ENCODE measurements around the gene CMTM8. TPM values are rescaled to one million over a fixed set of nuclear protein-coding genes. Genes with fewer than 3 reads are reported as not detected.

CMTM8 gene
- total RNA-seq, 2 experiments from 2014 or later, result 6.1 to 7.5 TPM

GRCh38 chr3:32325927-32326326 is 87.4 kb downstream of the CMTM8 start:
- no peak overlapping the region for H3K27ac Mint-ChIP-seq
- no peaks in the 10 kb centered on the region for H3K36me3 ChIP-seq (ENCODE audit: insufficient read depth, low read length)
- no peak overlapping the region for H3K4me3 Mint-ChIP-seq
- ATAC-seq (ENCODE audit: poor library complexity) (no peak), DNase-seq (no peak)
- no peaks in the 10 kb centered on the region for H3K4me1 ChIP-seq (ENCODE audit: insufficient read depth, low read length)
- no peaks in the 10 kb centered on the region for H3K36me3 Mint-ChIP-seq (ENCODE audit: low read depth)
- no peaks in the 10 kb centered on the region for H3K9me3 Mint-ChIP-seq
- H3K4me1 Mint-ChIP-seq (ENCODE audit: low read depth), result peaks cover 26% of the 10 kb centered on the region
- ChIA-PET POLR2A (interaction anchor here (0.6 kb wide), 1 partner anchor 23 kb away, joined by 3 read pairs; no protein-coding TSS in a partner anchor), CTCF (interaction anchor here (1.6 kb wide), 1 partner anchor 8 kb away, joined by 5 read pairs; no protein-coding TSS in a partner anchor)
- H3K9me3 ChIP-seq (ENCODE audit: control insufficient read depth in 1 of 2, insufficient read depth in 1 of 2, low read length in 2 of 2), result no peaks in the 10 kb centered on the region
- H3K27me3 ChIP-seq (ENCODE audit: control insufficient read depth in 1 of 2, insufficient read depth in 2 of 2, low read length in 2 of 2), result no peaks in the 10 kb centered on the region
- no peak overlapping the region for H3K27ac ChIP-seq (ENCODE audit: low read depth in 1 of 2, low read length in 2 of 2)
- no peak for TF ChIP-seq CTCF (IDR thresholded peaks at IDR 0.05)
- H3K4me3 ChIP-seq (ENCODE audit: low read length), result no peak overlapping the region
- H3K27me3 Mint-ChIP-seq, result no peaks in the 10 kb centered on the region
- intact Hi-C loops (cut with DNase I, micrococcal nuclease), result no loop called here

- DNase-seq (no peak), ATAC-seq (ENCODE audit: poor library complexity) (no peak)
- CTCF ChIA-PET, result interaction anchor here (1.2 kb wide), 1 partner anchor 38 kb away, joined by 3 read pairs; no protein-coding TSS in a partner anchor
- Histone ChIP-seq H3K4me1 (ENCODE audit: insufficient read depth, low read length) (no peaks in the 10 kb centered on the region), H3K27ac (ENCODE audit: low read depth in 1 of 2, low read length in 2 of 2) (no peak overlapping the region), H3K27me3 (ENCODE audit: control insufficient read depth in 1 of 2, insufficient read depth in 2 of 2, low read length in 2 of 2) (no peaks in the 10 kb centered on the region), H3K36me3 (ENCODE audit: insufficient read depth, low read length) (no peaks in the 10 kb centered on the region), H3K9me3 (ENCODE audit: control insufficient read depth in 1 of 2, insufficient read depth in 1 of 2, low read length in 2 of 2) (no peaks in the 10 kb centered on the region), H3K4me3 (ENCODE audit: low read length) (no peak overlapping the region)
- Mint-ChIP-seq H3K27me3 (no peaks in the 10 kb centered on the region), H3K36me3 (ENCODE audit: low read depth) (no peaks in the 10 kb centered on the region), H3K4me1 (ENCODE audit: low read depth) (peaks cover 27% of the 10 kb centered on the region), H3K4me3 (no peak overlapping the region), H3K9me3 (no peaks in the 10 kb centered on the region), H3K27ac (no peak overlapping the region)
- intact Hi-C loops (cut with DNase I, micrococcal nuclease), result no loop called here
- no peak for TF ChIP-seq CTCF (IDR thresholded peaks at IDR 0.05)
- POLR2A ChIA-PET, result no interaction called here
Measured at GRCh38 chr3:32326795-32327194, 88.3 kb downstream of the CMTM8 start.

- intact Hi-C loops (cut with DNase I, micrococcal nuclease), result loop anchor here (1.0 to 5.0 kb wide), 3 partner anchors 38 to 317 kb away; no protein-coding TSS in a partner anchor
- ChIA-PET POLR2A (interaction anchor here (0.6 to 2.4 kb wide), 12 partner anchors 11 to 489 kb away, joined by 3 to 16 read pairs (median 6); partner anchors contain the start of gene CMTM7), CTCF (interaction anchor here (0.7 to 2.0 kb wide), 14 partner anchors 10 to 157 kb away, joined by 3 to 13 read pairs (median 4); no protein-coding TSS in a partner anchor)
- no peaks in the 10 kb centered on the region for H3K36me3 Mint-ChIP-seq (ENCODE audit: low read depth)
- H3K4me1 Mint-ChIP-seq (ENCODE audit: low read depth), result peaks cover 67% of the 10 kb centered on the region
- no peaks in the 10 kb centered on the region for H3K9me3 ChIP-seq (ENCODE audit: control insufficient read depth in 1 of 2, insufficient read depth in 1 of 2, low read length in 2 of 2)
- H3K27me3 Mint-ChIP-seq, result no peaks in the 10 kb centered on the region
- H3K4me3 ChIP-seq (ENCODE audit: low read length), result no peak overlapping the region
- peaks cover 2% of the 10 kb centered on the region for H3K36me3 ChIP-seq (ENCODE audit: insufficient read depth, low read length)
- H3K27ac ChIP-seq (ENCODE audit: low read depth in 1 of 2, low read length in 2 of 2), result peak overlapping the region; percentile 27 to 40
- no peaks in the 10 kb centered on the region for H3K27me3 ChIP-seq (ENCODE audit: control insufficient read depth in 1 of 2, insufficient read depth in 2 of 2, low read length in 2 of 2)
- H3K27ac Mint-ChIP-seq, result peak overlapping the region; percentile 96
- peak; percentile 65 for TF ChIP-seq CTCF (IDR thresholded peaks at IDR 0.05)
- ATAC-seq (ENCODE audit: poor library complexity) (peak; percentile 90), DNase-seq (peak; percentile 50 to 78 (median 67))
- no peaks in the 10 kb centered on the region for H3K9me3 Mint-ChIP-seq
- H3K4me1 ChIP-seq (ENCODE audit: insufficient read depth, low read length), result peaks cover 38% of the 10 kb centered on the region
- peak overlapping the region; percentile 54 for H3K4me3 Mint-ChIP-seq
Measured at GRCh38 chr3:32334675-32335074, 96.2 kb downstream of the CMTM8 start.
